AG04450 (cell line): Measurements from ENCODE around the gene HCN4. TPM values are rescaled to one million over a fixed set of nuclear protein-coding genes. Genes with fewer than 3 reads are reported as not detected.

Source experiments
- CTCF ChIA-PET: fragments of 300-600, 350-600 bp; formaldehyde crosslinking; extraction: SDS; loops from one replicate; lab custom pipeline; 2022; ENCODE audit warnings: antibody characterized with exemption, inconsistent platforms; lab: Charles Lee
- POLR2A ChIA-PET: fragments of 350-600 bp; formaldehyde crosslinking; extraction: SDS; loops from one replicate; lab custom pipeline; 2021; ENCODE audit warnings: antibody characterized with exemption, inconsistent platforms; lab: Yijun Ruan, JAX
- DNase-seq: peaks from one replicate; pipeline ENCODE4 v3.0.0-alpha.2; 2011; ENCODE audit warnings: low read depth, low spot score
- H3K27ac ChIP-seq: one replicate; pipeline ENCODE4 v1.5.1; 2012; ENCODE audit warnings: low read depth, low read length, control low read depth
- H3K27me3 ChIP-seq: one replicate; pipeline ENCODE4 v1.6.0; 2012; ENCODE audit warnings: low read length; ENCODE audit not compliant: control insufficient read depth, insufficient read depth
- H3K4me3 ChIP-seq: 2 replicates; pipeline ENCODE4 v1.5.1; 2011; ENCODE audit warnings: mild to moderate bottlenecking, low read depth, low read length, control low read depth
- H3K9me3 ChIP-seq: 2 replicates; pipeline ENCODE4 v1.5.1; 2012; ENCODE audit warnings: low read length; ENCODE audit not compliant: control insufficient read depth, insufficient read depth
- CTCF ChIP-seq: IDR thresholded peaks from 2 replicates; pipeline ENCODE4 v1.5.1; 2011; ENCODE audit warnings: low read depth, low read length, control low read depth, inconsistent platforms
- polyA plus RNA-seq: library from polyadenylated mRNA; depleted of rRNA; stranded (reverse); fragments of >200 nt; gene quantifications from 2 replicates; pipeline ENCODE4 v1.2.3, GENCODE V29; 2011

HCN4 gene
- polyA plus RNA-seq, 1 experiment: not detected

GRCh38 chr15:73397461-73397860 is 28.7 kb upstream of the HCN4 start:
- H3K27ac ChIP-seq: no peak overlapping the region
- H3K27me3 ChIP-seq: peaks cover 2% of the 10 kb centered on the region
- no peak for TF ChIP-seq CTCF
- ChIA-PET POLR2A (no interaction called here), CTCF (no interaction called here)
- H3K9me3 ChIP-seq: no peaks in the 10 kb centered on the region
- no peak for DNase-seq
- H3K4me3 ChIP-seq: no peak overlapping the region

DNA sequence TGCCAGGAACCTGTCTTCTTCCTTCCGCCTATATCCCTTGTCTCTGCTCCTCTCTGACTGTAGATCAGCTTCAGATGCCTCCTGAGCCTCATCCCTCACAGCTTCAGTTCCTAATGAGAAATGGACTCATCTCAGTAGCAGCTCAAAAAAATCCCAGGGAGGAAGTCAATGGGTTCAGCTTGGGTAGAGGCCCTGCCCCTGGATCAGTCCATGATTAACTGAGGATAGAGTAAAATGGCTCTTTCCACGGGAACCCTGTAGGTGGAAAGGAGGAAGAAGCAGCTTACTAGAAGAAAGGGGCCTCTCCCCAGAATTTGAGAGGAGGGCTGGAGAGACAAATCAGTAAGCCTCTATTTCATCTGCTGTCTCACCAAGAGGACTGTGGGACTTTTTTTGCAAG is 26.9 kb upstream of the HCN4 start:
- ChIA-PET CTCF (no interaction called here), POLR2A (no interaction called here)
- H3K27ac ChIP-seq: no peak overlapping the region
- peaks cover 2% of the 10 kb centered on the region for H3K27me3 ChIP-seq
- H3K4me3 ChIP-seq: no peak overlapping the region
- TF ChIP-seq CTCF: no peak
- no peaks in the 10 kb centered on the region for H3K9me3 ChIP-seq
- no peak for DNase-seq

- DNase-seq: no peak
- ChIA-PET CTCF (no interaction called here), POLR2A (no interaction called here)
- TF ChIP-seq CTCF: no peak
- Histone ChIP-seq H3K4me3 (no peak overlapping the region), H3K27ac (no peak overlapping the region), H3K9me3 (no peaks in the 10 kb centered on the region), H3K27me3 (peaks cover 2% of the 10 kb centered on the region)
Measured at GRCh38 chr15:73394782-73395181, 26.0 kb upstream of the HCN4 start.

- no peak for TF ChIP-seq CTCF
- DNase-seq: no peak
- CTCF ChIA-PET: no interaction called here
- H3K9me3 ChIP-seq: no peaks in the 10 kb centered on the region
- POLR2A ChIA-PET: no interaction called here
- no peak overlapping the region for H3K27ac ChIP-seq
- no peak overlapping the region for H3K4me3 ChIP-seq
- no peaks in the 10 kb centered on the region for H3K27me3 ChIP-seq
Measured at GRCh38 chr15:73393336-73393735, 24.6 kb upstream of the HCN4 start.

DNA sequence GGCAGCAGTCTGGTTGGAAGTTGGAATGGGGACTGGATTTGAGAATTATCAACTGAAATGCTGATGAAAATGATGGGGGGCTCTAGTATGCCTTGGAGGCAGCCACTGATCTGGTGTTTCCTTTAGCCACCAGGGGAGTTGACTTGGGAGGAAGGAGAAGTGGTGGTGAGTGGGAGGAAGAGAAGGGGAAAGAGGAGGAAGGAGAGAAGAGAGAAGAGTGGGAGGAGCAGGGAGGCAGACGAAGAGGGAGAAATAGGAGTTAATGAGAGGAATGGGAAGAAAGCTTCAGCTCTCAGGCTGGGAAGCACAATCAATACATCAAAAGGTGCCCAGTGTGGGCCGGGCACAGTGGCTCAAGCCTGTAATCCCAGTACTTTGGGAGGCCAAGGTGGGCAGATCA is 23.3 kb upstream of the HCN4 start:
- Histone ChIP-seq H3K9me3 (no peaks in the 10 kb centered on the region), H3K27ac (no peak overlapping the region), H3K27me3 (no peaks in the 10 kb centered on the region), H3K4me3 (no peak overlapping the region)
- no peak for TF ChIP-seq CTCF
- ChIA-PET CTCF (no interaction called here), POLR2A (no interaction called here)
- DNase-seq: no peak
